Lung (tissue), 12 donors: Measurements from ENCODE around the gene TM6SF1. TPM values are rescaled to one million over a fixed set of nuclear protein-coding genes. Genes with fewer than 3 reads are reported as not detected.
"Not testable (repeated sequence)": the region's sequence is repeated elsewhere in the genome, so short reads cannot be mapped to it uniquely, and the experiment has no call there.

Experiments
- ATAC-seq: fragments of 200-7000 bp; cut with Tn5 transposase; one replicate; pipeline ENCODE4 v1.9.1; 2020; ENCODE audit warnings: moderate number of reproducible peaks; ENCODE audit not compliant: insufficient read depth, low FRiP score
- DNase-seq, 3 donors: peaks; one replicate each; pipeline ENCODE4 v3.0.0-alpha.2; 2013 to 2017
- H3K27ac ChIP-seq, 2 donors: one replicate each; pipeline ENCODE4 v1.5.1; 2013; ENCODE audit warnings: mild to moderate bottlenecking in 2 of 2, moderate library complexity in 2 of 2, control low read depth in 1 of 2, inconsistent platforms in 1 of 2, low read depth in 1 of 2, low read length in 1 of 2
- H3K27me3 ChIP-seq, 3 donors: one replicate each; pipeline ENCODE4 v1.5.1; 2013; ENCODE audit warnings: low read length in 2 of 3; ENCODE audit not compliant: control insufficient read depth in 3 of 3, insufficient read depth in 3 of 3
- H3K36me3 ChIP-seq, 4 donors: one replicate each; pipeline ENCODE4 v1.5.1; 2013; ENCODE audit warnings: low read length in 4 of 4, mild to moderate bottlenecking in 1 of 4, moderate library complexity in 1 of 4; ENCODE audit not compliant: control insufficient read depth in 4 of 4, insufficient read depth in 4 of 4
- H3K4me1 ChIP-seq, 5 donors: one replicate each; pipeline ENCODE4 v1.5.1; 2013; ENCODE audit warnings: low read length in 5 of 5, mild to moderate bottlenecking in 2 of 5, moderate library complexity in 1 of 5; ENCODE audit not compliant: control insufficient read depth in 5 of 5, insufficient read depth in 5 of 5
- H3K4me3 ChIP-seq: one replicate; pipeline ENCODE4 v1.5.1; 2013; ENCODE audit warnings: mild to moderate bottlenecking, control low read depth, moderate library complexity
- H3K9ac ChIP-seq, 2 donors: one replicate each; pipeline ENCODE4 v1.5.1; 2013; ENCODE audit warnings: low read length in 2 of 2, control low read depth in 1 of 2; ENCODE audit not compliant: insufficient read depth in 1 of 2
- H3K9me3 ChIP-seq, 4 donors: one replicate each; pipeline ENCODE4 v1.5.1; 2013; ENCODE audit warnings: low read length in 3 of 4, mild to moderate bottlenecking in 1 of 4, moderate library complexity in 1 of 4; ENCODE audit not compliant: control insufficient read depth in 4 of 4, insufficient read depth in 3 of 4
- CTCF ChIP-seq: IDR thresholded peaks from 2 replicates; pipeline ENCODE4 v1.5.1; 2012; ENCODE audit warnings: mild to moderate bottlenecking; ENCODE audit errors: control extremely low read depth, extremely low read depth
- WGBS, 2 donors: extraction: QIAGEN DNeasy Blood & Tissue Kit; methylation state at CpG; one replicate each; pipeline ENCODE4 v1.1.7; 2013; 5-methylcytosine and 5-hydroxymethylcytosine counted together
- polyA plus RNA-seq, 2 donors: library from polyadenylated mRNA; stranded (reverse); fragments of 200-250 nt; gene quantifications; one replicate each; pipeline ENCODE4 v1.2.1, GENCODE V29; 2013
- total RNA-seq, 2 donors: library from RNA; depleted of rRNA in 1 of 2; stranded (reverse); fragments of >200 nt in 1 of 2; gene quantifications; one replicate each; pipeline ENCODE4 v1.2.1, GENCODE V29; 2014 to 2021
- donor health status: control.
- donor health status: control.
- donor health status: Bipolar disorder and iron deficiency.
- donor health status: healthy.
- donor health status: DM: yes; HTN: yes; CAD: no.

Gene TM6SF1
- total and polyA plus RNA-seq, 4 donors, result 4.3 to 15.8 (median 13.7) TPM

- Histone ChIP-seq H3K36me3 (no peaks in the 10 kb centered on the region), H3K4me3 (no peak overlapping the region), H3K27me3 (no peaks in the 10 kb centered on the region), H3K27ac (no peak overlapping the region), H3K4me1 (peaks cover 0 to 3% (median 0%) of the 10 kb centered on the region in 5 donors), H3K9ac (no peak overlapping the region), H3K9me3 (peaks cover 0 to 2% (median 0%) of the 10 kb centered on the region in 4 donors)
- no peak for TF ChIP-seq CTCF
- ATAC-seq, result no peak
- WGBS, 2 donors, result 70 to 72% methylated on average over 2 of the region's 2 CpGs
- DNase-seq, result no peak
Observed at GRCh38 chr15:83087576-83087975, 19.9 kb upstream of the TM6SF1 start.

GRCh38 chr15:83088876-83089275, 18.6 kb upstream of the TM6SF1 start:
- H3K4me1 ChIP-seq, result peaks cover 0 to 1% (median 0%) of the 10 kb centered on the region in 5 donors
- no peak overlapping the region for H3K4me3 ChIP-seq
- 82 to 84% methylated on average over 2 of the region's 2 CpGs for WGBS, 2 donors
- ATAC-seq (no peak), DNase-seq (no peak)
- H3K27ac ChIP-seq, result no peak overlapping the region
- no peak for TF ChIP-seq CTCF
- H3K36me3 ChIP-seq, result no peaks in the 10 kb centered on the region
- no peak overlapping the region for H3K9ac ChIP-seq
- H3K9me3 ChIP-seq, result peaks cover 0 to 2% (median 0%) of the 10 kb centered on the region in 4 donors
- H3K27me3 ChIP-seq, result no peaks in the 10 kb centered on the region

- WGBS, 2 donors, result 71 to 80% methylated on average over 4 of the region's 4 CpGs
- Histone ChIP-seq H3K9me3 (no peaks in the 10 kb centered on the region), H3K27me3 (no peaks in the 10 kb centered on the region), H3K27ac (no peak overlapping the region), H3K4me1 (no peaks in the 10 kb centered on the region), H3K4me3 (no peak overlapping the region), H3K9ac (no peak overlapping the region), H3K36me3 (no peaks in the 10 kb centered on the region)
- TF ChIP-seq CTCF, result no peak
- DNase-seq (no peak), ATAC-seq (no peak)
Observed at GRCh38 chr15:83090465-83090864, 17.0 kb upstream of the TM6SF1 start.

- WGBS, 2 donors, result 80 to 86% methylated on average over 3 of the region's 3 CpGs
- H3K36me3 ChIP-seq, H3K9ac ChIP-seq, DNase-seq, H3K27me3 ChIP-seq, H3K9me3 ChIP-seq, ATAC-seq, H3K4me1 ChIP-seq, H3K4me3 ChIP-seq: not testable (repeated sequence)
- peak overlapping the region in 1 of 2 donors; percentile 26 for H3K27ac ChIP-seq
Observed at GRCh38 chr15:83091965-83092308, 15.5 kb upstream of the TM6SF1 start.
